NT2/D1 (cell line): ENCODE measurements around the gene ZMYND10.

Source experiments
- SUZ12 ChIP-seq: IDR thresholded peaks from 2 replicates; pipeline ENCODE4 v1.6.1; 2011; ENCODE audit not compliant: insufficient read length, insufficient read depth; ENCODE audit errors: extremely low read depth
- YY1 ChIP-seq: IDR thresholded peaks from 2 replicates; pipeline ENCODE4 v1.6.1; 2011; ENCODE audit not compliant: insufficient read length, insufficient read depth
- ZNF274 ChIP-seq: IDR thresholded peaks from 2 replicates; pipeline ENCODE4 v1.6.1; 2011; ENCODE audit warnings: mild to moderate bottlenecking, low read depth, low read length

DNA sequence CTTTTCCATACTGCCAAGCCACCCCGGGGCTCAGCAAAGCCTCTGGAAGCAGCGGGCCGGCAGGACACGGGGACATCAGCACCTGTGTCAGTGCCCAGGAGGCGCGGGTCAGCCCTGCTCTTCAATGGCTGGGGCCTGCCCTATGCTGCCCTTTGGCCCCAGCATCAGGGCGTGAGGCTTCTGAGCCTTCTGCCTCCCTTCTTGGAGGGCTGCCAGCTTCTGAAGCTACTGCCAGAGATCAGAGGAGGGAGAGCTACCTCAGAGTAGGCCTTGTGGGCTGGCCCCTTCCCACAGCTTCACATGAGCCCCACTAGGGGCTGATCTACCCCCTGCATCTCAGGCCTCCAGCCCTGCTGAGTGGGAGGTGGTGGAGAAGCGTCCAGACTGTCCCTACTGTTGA, 26.8 kb upstream of the ZMYND10 start:
- no peak for TF ChIP-seq SUZ12
- TF ChIP-seq YY1 = no peak
- no peak for TF ChIP-seq ZNF274
